ENCODE measurements around the gene KRTAP2-2.
"Not testable (repeated sequence)": the region's sequence is repeated elsewhere in the genome, so short reads cannot be mapped to it uniquely, and the experiment has no call there.

The KRTAP2-2 gene

GRCh38 chr17:41083427-41083826 lies 28.4 kb upstream of the KRTAP2-2 start:
- DNase-seq (ENCODE audit: low read depth); H3K4me3 ChIP-seq (replicated peaks; ENCODE audit: low read depth, low read length): not testable (repeated sequence)

- no peak overlapping the region for H3K4me3 ChIP-seq (replicated peaks; ENCODE audit: low read depth, low read length)
- no peak for TF ChIP-seq CTCF (IDR thresholded peaks at IDR 0.05; ENCODE audit: low read length, missing control alignments)
- DNase-seq (ENCODE audit: low read depth), result no peak
Measured at GRCh38 chr17:41082626-41083025, 27.6 kb upstream of the KRTAP2-2 start.

- no peak overlapping the region for H3K4me3 ChIP-seq (replicated peaks; ENCODE audit: low read depth, low read length)
- no peak for TF ChIP-seq CTCF (IDR thresholded peaks at IDR 0.05; ENCODE audit: low read length, missing control alignments)
- DNase-seq (ENCODE audit: low read depth), result no peak
Measured at GRCh38 chr17:41076788-41077187, 21.8 kb upstream of the KRTAP2-2 start.

- no peak for DNase-seq (ENCODE audit: low read depth)
- H3K4me3 ChIP-seq (replicated peaks; ENCODE audit: low read depth, low read length), result no peak overlapping the region
- no peak for TF ChIP-seq CTCF (IDR thresholded peaks at IDR 0.05; ENCODE audit: low read length, missing control alignments)
Measured at GRCh38 chr17:41073676-41074075, 18.6 kb upstream of the KRTAP2-2 start.

- no peak for DNase-seq (ENCODE audit: low read depth)
- H3K4me3 ChIP-seq (replicated peaks; ENCODE audit: low read depth, low read length), result no peak overlapping the region
- TF ChIP-seq CTCF (IDR thresholded peaks at IDR 0.05; ENCODE audit: low read length, missing control alignments), result no peak
Measured at GRCh38 chr17:41071606-41072360, 16.8 kb upstream of the KRTAP2-2 start.

GRCh38 chr17:41069031-41069430 lies 14.0 kb upstream of the KRTAP2-2 start:
- no peak overlapping the region for H3K4me3 ChIP-seq (replicated peaks; ENCODE audit: low read depth, low read length)
- no peak for TF ChIP-seq CTCF (IDR thresholded peaks at IDR 0.05; ENCODE audit: low read length, missing control alignments)
- DNase-seq (ENCODE audit: low read depth), result no peak

- TF ChIP-seq CTCF (IDR thresholded peaks at IDR 0.05; ENCODE audit: low read length, missing control alignments), result no peak
- H3K4me3 ChIP-seq (replicated peaks; ENCODE audit: low read depth, low read length), result no peak overlapping the region
- DNase-seq (ENCODE audit: low read depth), result no peak
Measured at GRCh38 chr17:41067281-41067680, 12.3 kb upstream of the KRTAP2-2 start.

Data from fibroblast of pulmonary artery (primary cell).